Fibroblast of mammary gland (primary cell): Measurements from ENCODE around the gene FCER2.

ENCODE experiments used
- DNase-seq: peaks from one replicate; pipeline ENCODE4 v3.0.0-alpha.2; 2010; ENCODE audit warnings: low read depth
- H3K4me3 ChIP-seq: 2 replicates; pipeline ENCODE4 v1.5.1; 2011; ENCODE audit warnings: low read depth, mild to moderate bottlenecking, low read length, moderate library complexity; ENCODE audit not compliant: control insufficient read depth
- TF ChIP-seq, protein P1 (sequence below): conservative IDR thresholded peaks from 2 replicates; pipeline ENCODE4 v1.5.1; 2011; ENCODE audit warnings: low read depth, low read length, inconsistent platforms; ENCODE audit not compliant: control insufficient read depth, insufficient read depth

Gene FCER2

DNA sequence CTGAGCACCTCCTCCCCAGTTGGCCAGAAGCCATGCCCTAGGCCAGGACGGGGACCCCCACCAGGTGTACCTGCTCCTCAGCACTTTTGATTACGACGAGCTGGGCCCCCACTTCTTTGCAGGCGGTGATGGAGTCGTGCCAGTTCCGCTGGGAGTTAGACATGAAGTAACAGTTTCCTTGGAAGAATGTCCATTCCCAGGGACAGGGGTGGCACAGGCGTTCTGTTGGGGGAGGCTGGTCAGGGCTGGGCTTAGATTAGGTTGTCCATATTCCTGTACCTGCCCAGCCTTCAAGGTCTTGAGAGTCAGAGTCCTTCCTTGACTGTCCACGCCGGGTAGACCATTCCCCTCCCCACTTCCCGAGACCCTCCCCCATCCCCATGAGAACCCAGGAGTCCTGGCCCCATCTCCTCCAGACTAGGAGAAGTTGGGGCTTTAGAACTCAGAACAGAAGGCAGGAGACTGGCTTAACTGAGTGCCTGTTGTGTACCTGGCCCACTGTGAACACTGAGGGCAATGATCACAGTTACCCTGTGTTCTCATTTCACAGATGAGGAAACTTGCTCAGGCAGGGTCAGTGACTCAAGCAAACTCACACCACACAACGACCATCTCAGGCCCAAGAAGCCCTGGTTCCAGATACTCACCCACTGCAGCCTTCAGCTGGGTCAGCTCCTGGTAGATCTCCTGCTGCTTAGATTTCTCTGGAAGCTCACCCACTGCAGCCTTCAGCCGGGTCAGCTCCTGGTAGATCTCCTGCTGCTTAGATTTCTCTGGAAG is 43.1 kb upstream of the FCER2 start:
- no peak overlapping the region for H3K4me3 ChIP-seq
- DNase-seq = no peak
- TF ChIP-seq, protein P1, sequence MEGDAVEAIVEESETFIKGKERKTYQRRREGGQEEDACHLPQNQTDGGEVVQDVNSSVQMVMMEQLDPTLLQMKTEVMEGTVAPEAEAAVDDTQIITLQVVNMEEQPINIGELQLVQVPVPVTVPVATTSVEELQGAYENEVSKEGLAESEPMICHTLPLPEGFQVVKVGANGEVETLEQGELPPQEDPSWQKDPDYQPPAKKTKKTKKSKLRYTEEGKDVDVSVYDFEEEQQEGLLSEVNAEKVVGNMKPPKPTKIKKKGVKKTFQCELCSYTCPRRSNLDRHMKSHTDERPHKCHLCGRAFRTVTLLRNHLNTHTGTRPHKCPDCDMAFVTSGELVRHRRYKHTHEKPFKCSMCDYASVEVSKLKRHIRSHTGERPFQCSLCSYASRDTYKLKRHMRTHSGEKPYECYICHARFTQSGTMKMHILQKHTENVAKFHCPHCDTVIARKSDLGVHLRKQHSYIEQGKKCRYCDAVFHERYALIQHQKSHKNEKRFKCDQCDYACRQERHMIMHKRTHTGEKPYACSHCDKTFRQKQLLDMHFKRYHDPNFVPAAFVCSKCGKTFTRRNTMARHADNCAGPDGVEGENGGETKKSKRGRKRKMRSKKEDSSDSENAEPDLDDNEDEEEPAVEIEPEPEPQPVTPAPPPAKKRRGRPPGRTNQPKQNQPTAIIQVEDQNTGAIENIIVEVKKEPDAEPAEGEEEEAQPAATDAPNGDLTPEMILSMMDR = no peak

DNA sequence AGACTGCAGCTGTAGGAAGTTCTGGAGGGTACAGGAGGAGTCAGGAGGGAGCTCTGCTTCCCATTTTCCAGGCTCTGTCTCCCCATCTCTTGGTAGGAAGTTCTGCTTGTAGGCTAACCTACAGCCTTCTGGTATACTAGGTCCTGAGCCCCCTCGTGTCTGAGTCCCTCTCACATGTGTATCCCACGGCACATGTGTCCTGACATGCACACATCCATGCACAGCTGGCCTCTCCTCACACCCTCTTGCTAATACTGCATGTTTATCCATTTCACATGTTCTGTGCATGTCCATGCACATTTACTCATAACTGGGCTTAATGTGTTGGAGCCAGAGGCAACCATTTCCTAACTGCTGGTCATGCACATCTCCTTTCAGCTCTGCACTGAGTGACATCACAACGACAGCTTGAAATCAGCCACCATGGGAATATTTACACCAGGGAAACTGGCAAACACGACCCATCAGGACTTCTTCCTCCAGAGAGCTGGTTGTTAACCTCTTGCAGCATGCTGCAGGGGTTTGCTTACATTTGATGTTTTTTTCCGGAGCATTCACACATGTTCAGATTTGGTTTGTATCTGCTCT is 42.4 kb upstream of the FCER2 start:
- TF ChIP-seq, protein P1 = no peak
- no peak for DNase-seq

DNA sequence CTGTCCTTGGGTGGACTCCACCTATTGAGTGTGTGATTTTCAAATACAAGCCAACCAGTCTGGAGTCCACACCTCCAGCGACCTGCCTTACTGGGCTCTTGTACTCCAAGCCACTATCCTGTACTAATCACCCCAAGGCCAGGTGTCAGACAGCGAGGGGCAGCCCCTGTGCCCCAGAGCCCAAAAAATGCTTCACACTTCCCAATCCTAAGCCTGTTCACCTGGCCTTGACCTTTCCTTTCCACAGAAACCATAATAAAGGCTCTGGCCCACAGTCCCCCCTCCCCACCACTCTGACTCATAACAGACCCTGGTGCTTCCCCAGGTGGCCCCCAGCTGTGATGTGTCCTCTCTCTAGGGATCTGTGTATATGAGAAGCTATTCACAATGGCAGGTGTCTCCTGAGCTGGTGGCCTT is 41.5 kb upstream of the FCER2 start:
- no peak overlapping the region for H3K4me3 ChIP-seq
- TF ChIP-seq, protein P1 = no peak
- DNase-seq = no peak

More for the DNA sequence above, 42.4 kb upstream of the FCER2 start:
- no peak overlapping the region for H3K4me3 ChIP-seq

DNA sequence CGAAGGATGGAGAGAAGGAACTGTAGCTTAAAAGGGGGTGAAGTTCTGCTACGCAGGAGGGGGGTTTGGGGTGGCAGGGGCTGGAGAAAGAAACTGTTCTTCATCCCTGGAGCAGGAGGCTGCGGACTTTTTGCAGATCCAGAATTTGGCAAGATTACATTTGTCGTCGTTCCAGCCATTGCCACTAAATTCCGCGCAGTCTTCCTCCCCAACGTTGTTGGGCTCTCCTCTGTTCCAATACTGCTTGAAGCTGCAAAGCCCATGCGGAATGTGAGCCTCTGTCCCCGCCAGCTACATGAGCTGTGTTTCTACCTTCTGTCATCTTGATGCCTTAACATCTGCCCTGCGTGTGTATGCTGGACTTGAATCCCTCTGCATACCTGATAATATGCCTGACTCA is 41.1 kb upstream of the FCER2 start:
- H3K4me3 ChIP-seq = no peak overlapping the region
- TF ChIP-seq, protein P1 = no peak
- DNase-seq = no peak

DNA sequence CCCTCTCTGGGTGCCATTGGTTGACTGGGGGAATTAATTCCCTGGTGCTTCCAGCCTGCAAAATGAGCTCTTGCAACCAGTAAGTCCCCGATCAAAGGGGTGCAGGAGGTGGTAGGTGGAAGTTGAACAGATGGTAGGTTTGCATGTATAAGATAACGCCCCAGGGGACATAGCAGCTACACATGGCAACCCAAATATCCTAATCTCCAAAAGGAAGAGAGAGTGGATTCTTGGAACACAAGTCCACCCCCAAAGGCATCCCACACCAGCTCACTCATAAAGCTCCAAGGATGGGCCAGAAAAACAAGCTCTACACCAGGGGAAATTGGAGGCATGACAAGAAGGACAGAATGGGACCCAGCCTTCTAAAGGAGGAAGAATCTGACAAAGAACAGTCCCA is 40.6 kb upstream of the FCER2 start:
- no peak overlapping the region for H3K4me3 ChIP-seq
- no peak for DNase-seq
- TF ChIP-seq, protein P1 = no peak

DNA sequence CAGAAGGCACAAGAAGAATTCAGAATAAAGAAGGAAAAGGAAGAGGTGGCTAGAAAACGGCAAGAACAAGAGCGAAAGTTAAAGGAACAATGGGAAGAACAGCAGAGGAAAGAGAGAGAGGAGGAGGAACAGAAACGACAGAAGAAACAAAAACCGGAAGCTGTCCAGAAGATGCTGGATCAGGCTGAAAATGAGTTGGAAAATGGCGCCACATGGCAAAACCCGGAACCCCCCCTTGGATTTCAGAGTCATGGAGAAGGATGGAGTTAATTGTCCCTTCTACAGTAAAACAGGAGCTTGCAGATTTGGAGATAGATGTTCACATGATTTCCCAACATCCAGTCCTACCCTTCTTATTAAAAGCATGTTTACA is 38.7 kb upstream of the FCER2 start:
- H3K4me3 ChIP-seq = no peak overlapping the region
- DNase-seq = no peak
- TF ChIP-seq, protein P1 = no peak
